ENCODE measurements around the gene BICRAL.

GRCh38 chr6:42787063-42787472 is 5.2 kb downstream of the BICRAL start:
- TF ChIP-seq POLR2AphosphoS5 (IDR thresholded peaks at IDR 0.05; ENCODE audit: low read depth, low read length) = 0 out of 2 replicates have a peak, but pooled peaks have one; percentile 40
- TF ChIP-seq, protein P1, sequence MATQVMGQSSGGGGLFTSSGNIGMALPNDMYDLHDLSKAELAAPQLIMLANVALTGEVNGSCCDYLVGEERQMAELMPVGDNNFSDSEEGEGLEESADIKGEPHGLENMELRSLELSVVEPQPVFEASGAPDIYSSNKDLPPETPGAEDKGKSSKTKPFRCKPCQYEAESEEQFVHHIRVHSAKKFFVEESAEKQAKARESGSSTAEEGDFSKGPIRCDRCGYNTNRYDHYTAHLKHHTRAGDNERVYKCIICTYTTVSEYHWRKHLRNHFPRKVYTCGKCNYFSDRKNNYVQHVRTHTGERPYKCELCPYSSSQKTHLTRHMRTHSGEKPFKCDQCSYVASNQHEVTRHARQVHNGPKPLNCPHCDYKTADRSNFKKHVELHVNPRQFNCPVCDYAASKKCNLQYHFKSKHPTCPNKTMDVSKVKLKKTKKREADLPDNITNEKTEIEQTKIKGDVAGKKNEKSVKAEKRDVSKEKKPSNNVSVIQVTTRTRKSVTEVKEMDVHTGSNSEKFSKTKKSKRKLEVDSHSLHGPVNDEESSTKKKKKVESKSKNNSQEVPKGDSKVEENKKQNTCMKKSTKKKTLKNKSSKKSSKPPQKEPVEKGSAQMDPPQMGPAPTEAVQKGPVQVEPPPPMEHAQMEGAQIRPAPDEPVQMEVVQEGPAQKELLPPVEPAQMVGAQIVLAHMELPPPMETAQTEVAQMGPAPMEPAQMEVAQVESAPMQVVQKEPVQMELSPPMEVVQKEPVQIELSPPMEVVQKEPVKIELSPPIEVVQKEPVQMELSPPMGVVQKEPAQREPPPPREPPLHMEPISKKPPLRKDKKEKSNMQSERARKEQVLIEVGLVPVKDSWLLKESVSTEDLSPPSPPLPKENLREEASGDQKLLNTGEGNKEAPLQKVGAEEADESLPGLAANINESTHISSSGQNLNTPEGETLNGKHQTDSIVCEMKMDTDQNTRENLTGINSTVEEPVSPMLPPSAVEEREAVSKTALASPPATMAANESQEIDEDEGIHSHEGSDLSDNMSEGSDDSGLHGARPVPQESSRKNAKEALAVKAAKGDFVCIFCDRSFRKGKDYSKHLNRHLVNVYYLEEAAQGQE (IDR thresholded peaks at IDR 0.05; ENCODE audit: insufficient read depth in 1 of 2, low read depth in 2 of 2, low read length in 2 of 2) = no peak
- no peak for TF ChIP-seq SIN3A (IDR thresholded peaks at IDR 0.05; ENCODE audit: borderline replicate concordance, insufficient read depth, low read length)
- no peak for TF ChIP-seq TAF1 (IDR thresholded peaks at IDR 0.05; ENCODE audit: borderline replicate concordance, insufficient read depth, low read length)

Data from PFSK-1 (cell line).